Astrocyte of the spinal cord (primary cell): ENCODE measurements around the gene AK6.

Experiments
- DNase-seq: peaks from one replicate; pipeline ENCODE4 v3.0.0; 2011; ENCODE audit warnings: low read depth, low spot score
- H3K4me3 ChIP-seq: 2 replicates; pipeline ENCODE4 v1.5.1; 2011; ENCODE audit warnings: low read depth, mild to moderate bottlenecking, low read length, moderate library complexity
- CTCF ChIP-seq: IDR thresholded peaks from 2 replicates; pipeline ENCODE4 v1.5.1; 2012; ENCODE audit warnings: low read depth, mild to moderate bottlenecking, low read length, inconsistent platforms
- in situ Hi-C: cut with HindIII; loops from 2 replicates; pipeline ENCODE4 v1.10.0; 2017; ENCODE audit warnings: low sequenced_read_pairs

The AK6 gene

GRCh38 chr5:69308046-69308553, 61.2 kb downstream of the AK6 start:
- TF ChIP-seq CTCF: no peak
- no peak for DNase-seq
- in situ Hi-C loops: no loop called here
- H3K4me3 ChIP-seq: no peak overlapping the region

GRCh38 chr5:69305512-69305911, 63.8 kb downstream of the AK6 start:
- in situ Hi-C loops: no loop called here
- no peak for DNase-seq
- TF ChIP-seq CTCF: no peak
- no peak overlapping the region for H3K4me3 ChIP-seq
